Esophagus mucosa (tissue), 1 donor: ENCODE measurements around the gene SLC37A1. TPM values are rescaled to one million over a fixed set of nuclear protein-coding genes. Genes with fewer than 3 reads are reported as not detected.

ENCODE experiments used
- ATAC-seq: fragments of 200-7000 bp; cut with Tn5 transposase; one replicate; pipeline ENCODE4 v1.9.1; 2020
- total RNA-seq: library from RNA; stranded (reverse); gene quantifications from one replicate; pipeline ENCODE4 v1.2.4, GENCODE V29; 2023
- donor health status: DM: yes; HTN: yes; CAD: no.

The SLC37A1 gene
- total RNA-seq, 1 donor from 2014 or later: 13.9 TPM

- ATAC-seq: no peak
Measured at GRCh38 chr21:42508371-42508770, 5.3 kb upstream of the SLC37A1 start.

- ATAC-seq: peak; percentile 43
Measured at GRCh38 chr21:42509244-42509643, 4.4 kb upstream of the SLC37A1 start.

- no peak for ATAC-seq
Measured at GRCh38 chr21:42512346-42513034, 1.2 kb upstream of the SLC37A1 start.

GRCh38 chr21:42513985-42514882 lies 582 bp downstream of the SLC37A1 start:
- ATAC-seq: peak; percentile 39

GRCh38 chr21:42514883-42515228 lies 1.2 kb downstream of the SLC37A1 start:
- no peak for ATAC-seq

GRCh38 chr21:42515708-42516502 lies 2.3 kb downstream of the SLC37A1 start:
- ATAC-seq: peak; percentile 73

GRCh38 chr21:42518215-42518614 lies 4.6 kb downstream of the SLC37A1 start:
- ATAC-seq: no peak

- no peak for ATAC-seq
Measured at GRCh38 chr21:42518626-42519025, 5.0 kb downstream of the SLC37A1 start.

- no peak for ATAC-seq
Measured at GRCh38 chr21:42520628-42521253, 7.1 kb downstream of the SLC37A1 start.

- no peak for ATAC-seq
Measured at GRCh38 chr21:42521384-42521783, 7.7 kb downstream of the SLC37A1 start.

GRCh38 chr21:42521805-42522204 lies 8.2 kb downstream of the SLC37A1 start:
- no peak for ATAC-seq

- ATAC-seq: no peak
Measured at GRCh38 chr21:42522271-42522670, 8.6 kb downstream of the SLC37A1 start.

GRCh38 chr21:42522771-42523170 lies 9.1 kb downstream of the SLC37A1 start:
- ATAC-seq: no peak

GRCh38 chr21:42523211-42523610 lies 9.6 kb downstream of the SLC37A1 start:
- ATAC-seq: no peak

- no peak for ATAC-seq
Measured at GRCh38 chr21:42523941-42524340, 10.3 kb downstream of the SLC37A1 start.

- ATAC-seq: peak; percentile 61
Measured at GRCh38 chr21:42524341-42525028, 10.8 kb downstream of the SLC37A1 start.

- ATAC-seq: peak; percentile 32
Measured at GRCh38 chr21:42525029-42525581, 11.5 kb downstream of the SLC37A1 start.

GRCh38 chr21:42525676-42526378 lies 12.2 kb downstream of the SLC37A1 start:
- ATAC-seq: no peak

GRCh38 chr21:42526379-42526727 lies 12.7 kb downstream of the SLC37A1 start:
- ATAC-seq: no peak

- peak; percentile 8 for ATAC-seq
Measured at GRCh38 chr21:42527127-42527488, 13.5 kb downstream of the SLC37A1 start.

- no peak for ATAC-seq
Measured at GRCh38 chr21:42527489-42528158, 14.0 kb downstream of the SLC37A1 start.
